ENCODE data around the gene LTBP3. TPM values are rescaled to one million over a fixed set of nuclear protein-coding genes. Genes with fewer than 3 reads are reported as not detected.

Gene LTBP3
- total and polyA plus RNA-seq, 2 of the 13 experiments (the other 11 are each of a cell fraction or from before 2014, with no cell fraction given), result 12.2 to 68.1 TPM

- no peak for TF ChIP-seq TEAD3 (CRISPR knock-in tag; optimal IDR thresholded peaks at IDR 0.05; ENCODE audit: borderline replicate concordance)
- TF ChIP-seq CBX1 (IDR thresholded peaks at IDR 0.05; ENCODE audit: low read depth), result no peak
- TF ChIP-seq FOXK2 (IDR thresholded peaks at IDR 0.05), result no peak
- no peak for TF ChIP-seq ZNF430 (CRISPR knock-in tag; IDR thresholded peaks at IDR 0.05)
- no peak for TF ChIP-seq ZNF121 (CRISPR knock-in tag; IDR thresholded peaks at IDR 0.05)
- TF ChIP-seq FUBP1 (CRISPR knock-in tag; IDR thresholded peaks at IDR 0.05; ENCODE audit: borderline replicate concordance), result no peak
- no peak for TF ChIP-seq GLMP (CRISPR knock-in tag; IDR thresholded peaks at IDR 0.05; ENCODE audit: borderline replicate concordance)
- TF ChIP-seq TAF1 (CRISPR knock-in tag; IDR thresholded peaks at IDR 0.05), result no peak; the same call in 1 of the 2 replicates
- TF ChIP-seq ZNF34 (CRISPR knock-in tag; IDR thresholded peaks at IDR 0.05; ENCODE audit: borderline replicate concordance), result no peak
- peak; percentile 75 for TF ChIP-seq AGO2 (optimal IDR thresholded peaks at IDR 0.05; ENCODE audit: low read depth, low read length)
- no peak for TF ChIP-seq TBX3 (IDR thresholded peaks at IDR 0.05; ENCODE audit: borderline replicate concordance)
- TF ChIP-seq ZNF660 (CRISPR knock-in tag; IDR thresholded peaks at IDR 0.05; ENCODE audit: borderline replicate concordance, low read depth), result no peak
- TF ChIP-seq ZNF703 (CRISPR knock-in tag; IDR thresholded peaks at IDR 0.05; ENCODE audit: borderline replicate concordance), result 0 out of 2 replicates have a peak, but pooled peaks have one; percentile 72
- no peak for TF ChIP-seq CEBPG (CRISPR knock-in tag; IDR thresholded peaks at IDR 0.05)
- TF ChIP-seq HES4 (CRISPR knock-in tag; IDR thresholded peaks at IDR 0.05; ENCODE audit: borderline replicate concordance), result no peak
- TF ChIP-seq ZNF782 (CRISPR knock-in tag; IDR thresholded peaks at IDR 0.05; ENCODE audit: borderline replicate concordance), result no peak
- no peak for TF ChIP-seq ZNF468 (CRISPR knock-in tag; IDR thresholded peaks at IDR 0.05)
- TF ChIP-seq ATM (IDR thresholded peaks at IDR 0.05; ENCODE audit: borderline replicate concordance), result no peak
- TF ChIP-seq ZNF446 (CRISPR knock-in tag; IDR thresholded peaks at IDR 0.05), result no peak
- TF ChIP-seq ZFP62 (CRISPR knock-in tag; IDR thresholded peaks at IDR 0.05), result no peak
- 0 out of 2 replicates have a peak, but pooled peaks have one; percentile 50 for TF ChIP-seq SNAPC4 (CRISPR knock-in tag; IDR thresholded peaks at IDR 0.05)
- TF ChIP-seq ZNF576 (CRISPR knock-in tag; IDR thresholded peaks at IDR 0.05), result peak; percentile 80; the same call in 1 of the 2 replicates
- TF ChIP-seq NPAS2 (CRISPR knock-in tag; IDR thresholded peaks at IDR 0.05; ENCODE audit: borderline replicate concordance), result no peak
- no peak for TF ChIP-seq ZNF225 (CRISPR knock-in tag; IDR thresholded peaks at IDR 0.05)
Observed at GRCh38 chr11:65558930-65559509, 861 bp upstream of the LTBP3 start (continued).
